Nephron (organoid): ENCODE measurements around the gene TM4SF1.

Experiments used
- H3K27ac Mint-ChIP-seq, 3 experiments: 2 replicates each; pipeline ENCODE4 v1.8.0; 2020; ENCODE audit warnings: mixed read lengths in 3 of 3, mild to moderate bottlenecking in 2 of 3, moderate library complexity in 1 of 3
- H3K27me3 Mint-ChIP-seq: 2 replicates; pipeline ENCODE4 v1.8.0; 2021; ENCODE audit warnings: low read depth, mild to moderate bottlenecking, moderate library complexity, mixed read lengths
- H3K36me3 Mint-ChIP-seq: 2 replicates; pipeline ENCODE4 v1.8.0; 2020; ENCODE audit warnings: low read depth, mixed read lengths
- H3K4me1 Mint-ChIP-seq: 2 replicates; pipeline ENCODE4 v1.8.0; 2020; ENCODE audit warnings: mixed read lengths
- H3K4me3 Mint-ChIP-seq, 3 experiments: 2 replicates each; pipeline ENCODE4 v1.8.0; 2020; ENCODE audit warnings: mild to moderate bottlenecking in 3 of 3, mixed read lengths in 3 of 3, moderate library complexity in 2 of 3
- H3K9me3 Mint-ChIP-seq: 2 replicates; pipeline ENCODE4 v1.8.0; 2020; ENCODE audit warnings: mixed read lengths
- TF ChIP-seq, protein P1 (sequence below), 3 experiments: fragments of 200-600 bp; sonication (generic); IDR thresholded peaks; one replicate each; pipeline ENCODE4 v1.5.0; 2021; ENCODE audit warnings: antibody characterized with exemption in 3 of 3; ENCODE audit not compliant: unreplicated experiment in 3 of 3

TM4SF1 gene

GRCh38 chr3:149393345-149394160, 16.1 kb upstream of the TM4SF1 start:
- H3K4me1 Mint-ChIP-seq: peaks cover 31% of the 10 kb centered on the region
- H3K4me3 Mint-ChIP-seq: no peak overlapping the region
- TF ChIP-seq, protein P1, sequence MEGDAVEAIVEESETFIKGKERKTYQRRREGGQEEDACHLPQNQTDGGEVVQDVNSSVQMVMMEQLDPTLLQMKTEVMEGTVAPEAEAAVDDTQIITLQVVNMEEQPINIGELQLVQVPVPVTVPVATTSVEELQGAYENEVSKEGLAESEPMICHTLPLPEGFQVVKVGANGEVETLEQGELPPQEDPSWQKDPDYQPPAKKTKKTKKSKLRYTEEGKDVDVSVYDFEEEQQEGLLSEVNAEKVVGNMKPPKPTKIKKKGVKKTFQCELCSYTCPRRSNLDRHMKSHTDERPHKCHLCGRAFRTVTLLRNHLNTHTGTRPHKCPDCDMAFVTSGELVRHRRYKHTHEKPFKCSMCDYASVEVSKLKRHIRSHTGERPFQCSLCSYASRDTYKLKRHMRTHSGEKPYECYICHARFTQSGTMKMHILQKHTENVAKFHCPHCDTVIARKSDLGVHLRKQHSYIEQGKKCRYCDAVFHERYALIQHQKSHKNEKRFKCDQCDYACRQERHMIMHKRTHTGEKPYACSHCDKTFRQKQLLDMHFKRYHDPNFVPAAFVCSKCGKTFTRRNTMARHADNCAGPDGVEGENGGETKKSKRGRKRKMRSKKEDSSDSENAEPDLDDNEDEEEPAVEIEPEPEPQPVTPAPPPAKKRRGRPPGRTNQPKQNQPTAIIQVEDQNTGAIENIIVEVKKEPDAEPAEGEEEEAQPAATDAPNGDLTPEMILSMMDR (IDR thresholded peaks at IDR 0.05; ENCODE audit: unreplicated experiment in 3 of 3): peak; percentile 81 to 88 (median 84)
- no peaks in the 10 kb centered on the region for H3K36me3 Mint-ChIP-seq
- peaks cover 7% of the 10 kb centered on the region for H3K9me3 Mint-ChIP-seq
- H3K27me3 Mint-ChIP-seq: no peaks in the 10 kb centered on the region
- H3K27ac Mint-ChIP-seq: peak overlapping the region; percentile 37 to 88 (median 81)

DNA sequence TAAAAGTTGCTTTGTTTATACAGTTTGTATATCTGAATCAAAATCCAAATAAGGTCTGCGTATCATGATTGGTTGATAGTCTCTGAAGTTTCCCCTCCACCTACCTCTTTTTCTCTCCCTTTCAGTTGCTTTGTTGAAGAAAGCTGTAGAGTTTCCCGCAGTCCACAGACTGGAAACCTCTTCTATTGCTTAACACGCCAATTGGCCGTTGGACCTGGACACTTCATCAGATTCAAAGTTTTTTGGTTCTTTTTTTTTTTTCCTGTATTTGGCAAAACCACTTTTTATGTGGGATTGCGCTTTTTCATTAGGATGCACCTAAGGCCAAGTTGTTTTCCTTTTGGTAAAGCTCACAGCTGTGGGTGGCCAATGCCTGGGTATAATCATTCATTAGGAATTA, 14.5 kb upstream of the TM4SF1 start:
- Mint-ChIP-seq H3K36me3 (no peaks in the 10 kb centered on the region), H3K27me3 (no peaks in the 10 kb centered on the region), H3K9me3 (peaks cover 12% of the 10 kb centered on the region), H3K4me1 (peaks cover 31% of the 10 kb centered on the region), H3K4me3 (no peak overlapping the region), H3K27ac (peak overlapping the region in 2 of 3 experiments; percentile 25 to 97)
- TF ChIP-seq, protein P1 (IDR thresholded peaks at IDR 0.05; ENCODE audit: unreplicated experiment in 3 of 3): no peak

DNA sequence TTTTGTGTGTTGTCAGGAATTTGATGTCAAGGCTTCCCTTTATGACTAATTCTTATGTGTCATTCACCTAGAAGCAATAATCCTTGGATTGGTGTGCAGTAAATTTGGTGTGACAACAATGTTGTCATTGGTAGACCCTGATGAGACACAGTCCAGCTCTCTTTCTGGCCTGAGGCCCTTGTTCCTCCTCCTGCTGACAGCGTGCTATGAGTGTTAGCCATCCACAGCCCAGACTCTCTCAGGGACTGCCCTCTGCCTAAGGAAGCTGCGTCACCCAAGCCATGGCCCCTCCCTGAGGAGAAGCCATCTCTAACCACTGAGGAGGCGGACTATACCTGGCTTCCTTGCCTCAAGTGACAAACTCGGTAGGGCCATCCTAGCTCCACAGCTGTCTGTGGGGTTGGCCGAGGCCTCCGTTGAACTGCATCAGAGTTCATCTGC, 13.3 kb upstream of the TM4SF1 start:
- Mint-ChIP-seq H3K4me1 (peaks cover 29% of the 10 kb centered on the region), H3K27me3 (no peaks in the 10 kb centered on the region), H3K36me3 (no peaks in the 10 kb centered on the region), H3K27ac (peak overlapping the region; percentile 29 to 97 (median 64)), H3K4me3 (no peak overlapping the region), H3K9me3 (peaks cover 12% of the 10 kb centered on the region)
- TF ChIP-seq, protein P1 (IDR thresholded peaks at IDR 0.05; ENCODE audit: unreplicated experiment in 3 of 3): no peak

DNA sequence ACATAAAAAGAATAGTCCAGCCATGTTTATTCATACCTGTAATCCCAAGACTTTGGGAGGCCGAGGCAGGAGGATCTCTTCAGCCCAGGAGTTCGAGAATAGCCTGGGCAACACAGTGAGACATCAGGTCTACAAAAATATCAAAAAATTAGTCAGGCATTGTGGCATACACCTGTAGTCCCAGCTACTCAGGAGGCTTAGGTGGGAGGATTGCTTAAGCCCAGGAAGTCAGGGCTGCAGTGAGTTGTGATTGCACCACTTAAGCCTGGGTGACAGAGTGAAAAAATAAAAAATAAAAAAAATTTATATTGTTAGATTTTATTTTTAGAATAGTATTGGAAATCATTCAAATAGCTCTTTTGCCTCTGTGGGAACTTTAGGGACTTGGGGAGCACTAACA, 12.8 kb upstream of the TM4SF1 start:
- peaks cover 25% of the 10 kb centered on the region for H3K4me1 Mint-ChIP-seq
- H3K36me3 Mint-ChIP-seq: no peaks in the 10 kb centered on the region
- H3K27me3 Mint-ChIP-seq: no peaks in the 10 kb centered on the region
- H3K27ac Mint-ChIP-seq: peak overlapping the region in 1 of 3 experiments; percentile 56
- H3K9me3 Mint-ChIP-seq: peaks cover 12% of the 10 kb centered on the region
- no peak overlapping the region for H3K4me3 Mint-ChIP-seq
- TF ChIP-seq, protein P1 (IDR thresholded peaks at IDR 0.05; ENCODE audit: unreplicated experiment in 3 of 3): no peak

DNA sequence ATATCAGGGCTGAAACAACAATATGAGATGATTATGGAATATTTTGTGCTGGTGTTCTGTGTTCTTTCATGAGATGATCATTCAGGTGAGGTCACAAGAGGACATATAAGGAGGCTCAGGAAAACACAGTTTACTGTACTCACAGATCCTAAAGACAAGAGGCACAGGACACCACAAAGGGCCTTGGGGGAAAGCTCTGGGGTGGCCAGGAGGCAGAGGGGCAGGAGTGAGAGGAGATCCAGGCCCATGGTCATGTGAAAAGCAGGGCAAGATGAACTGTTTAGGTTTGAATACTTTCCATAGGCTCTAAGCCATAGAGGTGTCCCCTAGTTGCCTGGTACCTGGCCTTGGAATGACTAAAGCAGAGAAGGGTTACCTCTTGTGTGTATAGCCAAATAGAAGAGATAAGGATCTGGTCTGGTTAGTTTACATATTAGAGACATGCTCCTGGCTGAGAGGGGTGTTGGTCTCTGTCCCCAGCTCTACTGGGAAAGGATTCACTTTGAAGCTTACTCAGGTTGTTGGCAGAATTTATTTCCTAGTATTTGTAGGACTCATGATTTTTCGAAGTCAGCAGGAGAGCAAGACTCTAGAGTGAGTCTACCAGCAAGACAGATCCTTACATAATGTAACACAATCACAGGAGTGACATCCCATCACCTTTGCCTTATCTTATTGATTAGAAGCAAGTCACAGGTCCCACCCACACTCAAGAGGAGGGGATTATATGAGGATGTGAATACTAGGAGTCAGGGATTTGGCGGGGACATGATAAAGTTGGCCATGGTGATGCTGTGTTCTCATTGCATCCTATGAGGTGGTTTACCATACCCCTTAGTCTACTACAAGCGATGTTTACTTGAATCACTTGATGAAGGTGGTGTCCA, 11.3 kb upstream of the TM4SF1 start:
- Mint-ChIP-seq H3K27ac (peak overlapping the region in 2 of 3 experiments; percentile 16 to 93), H3K27me3 (no peaks in the 10 kb centered on the region), H3K4me1 (peaks cover 14% of the 10 kb centered on the region), H3K4me3 (no peak overlapping the region), H3K9me3 (peaks cover 12% of the 10 kb centered on the region), H3K36me3 (no peaks in the 10 kb centered on the region)
- TF ChIP-seq, protein P1 (IDR thresholded peaks at IDR 0.05; ENCODE audit: unreplicated experiment in 3 of 3): no peak
